HG03135 (cell line): ENCODE measurements around the gene TPM2.
"Not testable (repeated sequence)": the region's sequence is repeated elsewhere in the genome, so short reads cannot be mapped to it uniquely, and the experiment has no call there.

Experiments
- ATAC-seq: cut with Tn5 transposase; IDR thresholded peaks from one replicate; pipeline ENCODE4 v1.9.1; 2021; ENCODE audit warnings: mild to moderate bottlenecking, moderate library complexity; ENCODE audit not compliant: unreplicated experiment

Gene TPM2

DNA sequence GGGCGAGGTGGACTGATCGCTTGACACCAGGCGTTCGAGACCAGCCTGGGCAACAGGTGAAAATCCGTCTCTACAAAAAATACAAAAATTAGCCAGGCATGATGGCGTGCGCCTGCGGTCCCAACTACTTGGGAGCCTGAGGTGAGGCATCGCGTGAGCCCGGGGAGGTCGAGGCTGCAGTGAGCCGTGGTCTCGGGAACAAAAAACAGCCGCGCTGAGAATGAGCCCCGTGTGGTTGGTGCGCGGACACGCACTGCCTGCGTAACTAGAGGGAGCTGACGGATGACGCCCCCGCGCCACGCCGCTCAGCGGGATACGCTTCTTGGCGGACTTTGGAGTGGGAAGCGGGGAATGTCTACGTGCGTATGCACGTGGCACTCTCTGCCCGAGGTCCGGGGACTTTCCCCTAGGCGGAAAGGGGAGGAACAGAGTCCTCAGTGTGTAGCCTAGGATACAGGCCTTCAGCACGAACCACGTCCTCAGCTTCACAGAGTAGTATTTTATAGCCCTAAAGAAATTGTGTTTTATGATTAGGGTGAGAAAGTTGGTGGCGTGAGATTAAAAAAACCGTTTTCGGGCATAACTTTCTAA lies 32.1 kb downstream of the TPM2 start, which contains the start of gene RMRP:
Gene RMRP (minus strand): TSS at position 474 of the 591 bp plus-strand sequence.
- ATAC-seq: peak; percentile 83

DNA sequence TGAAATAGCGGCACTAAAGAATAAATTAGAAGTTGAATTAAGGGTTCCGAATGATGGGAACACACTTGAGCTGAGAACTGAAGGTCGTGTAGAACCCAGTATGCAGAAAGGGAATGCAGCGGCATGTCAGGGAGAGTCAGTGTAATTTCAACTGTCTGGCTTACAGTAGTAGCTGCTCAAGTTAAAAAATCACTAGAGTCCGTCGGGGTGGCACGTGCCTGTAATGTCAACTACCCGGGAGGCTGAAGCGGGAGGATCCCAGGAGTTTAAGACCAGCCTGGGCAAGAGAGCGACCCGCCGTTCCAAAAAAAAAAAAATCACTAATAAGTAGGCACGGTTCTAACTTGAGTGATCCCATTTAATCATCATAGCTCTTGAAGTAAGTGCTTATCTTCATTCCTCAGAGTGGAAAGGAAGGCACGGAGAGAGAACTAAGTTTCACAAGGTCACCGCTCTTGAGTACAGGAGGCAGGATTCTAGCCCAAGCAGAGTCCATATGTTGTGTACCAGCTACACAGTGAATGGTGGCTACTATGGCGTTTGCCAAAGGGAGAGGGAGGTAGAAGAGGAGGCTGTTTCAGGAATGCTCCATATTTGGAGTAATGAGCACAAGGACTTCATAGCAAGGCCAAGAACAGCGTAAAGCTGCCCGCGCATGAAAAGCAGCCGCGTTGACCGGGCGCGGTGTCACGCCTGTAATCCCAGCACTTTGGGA lies 32.7 kb downstream of the TPM2 start:
- no peak for ATAC-seq

DNA sequence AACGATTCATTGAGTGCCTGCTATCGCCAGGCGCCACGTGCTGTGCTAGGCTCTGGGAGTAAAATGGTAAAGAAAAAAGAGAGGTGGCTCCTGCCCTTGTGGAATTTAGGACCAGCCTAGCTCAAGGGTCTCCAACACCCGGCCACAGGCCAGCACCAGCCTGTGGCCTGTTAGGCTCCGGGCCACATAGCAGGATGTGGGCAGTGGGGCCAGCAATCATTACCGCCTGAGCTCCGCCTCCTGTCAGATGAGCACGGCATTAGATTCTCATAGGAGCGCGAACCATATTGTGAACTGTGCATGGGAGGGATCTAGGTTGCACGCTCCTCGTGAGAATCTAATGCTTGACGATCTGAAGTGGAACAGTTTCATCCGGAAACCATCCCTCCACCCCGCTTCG lies 33.4 kb downstream of the TPM2 start:
- no peak for ATAC-seq

GRCh38 chr9:35653611-35654010 lies 36.1 kb downstream of the TPM2 start:
- ATAC-seq: no peak

GRCh38 chr9:35652829-35653209 lies 36.9 kb downstream of the TPM2 start:
- no peak for ATAC-seq

- ATAC-seq: no peak
These were observed 37.5 kb downstream of the TPM2 start for GRCh38 chr9:35651956-35652828.

- no peak for ATAC-seq
These were observed 39.2 kb downstream of the TPM2 start, which contains the start of gene SIT1 for GRCh38 chr9:35650341-35651158. Gene SIT1, minus strand, starts transcription at chr9:35650931. Its CDS starts 78 bp downstream, at chr9:35650853.

- no peak for ATAC-seq
These were observed 40.0 kb downstream of the TPM2 start for GRCh38 chr9:35649431-35650340.

- peak; percentile 85 for ATAC-seq
These were observed 43.0 kb downstream of the TPM2 start for GRCh38 chr9:35646533-35647265.

GRCh38 chr9:35646153-35646532 lies 43.6 kb downstream of the TPM2 start:
- ATAC-seq: peak; percentile 4

GRCh38 chr9:35645736-35646135 lies 44.0 kb downstream of the TPM2 start:
- ATAC-seq: not testable (repeated sequence)

DNA sequence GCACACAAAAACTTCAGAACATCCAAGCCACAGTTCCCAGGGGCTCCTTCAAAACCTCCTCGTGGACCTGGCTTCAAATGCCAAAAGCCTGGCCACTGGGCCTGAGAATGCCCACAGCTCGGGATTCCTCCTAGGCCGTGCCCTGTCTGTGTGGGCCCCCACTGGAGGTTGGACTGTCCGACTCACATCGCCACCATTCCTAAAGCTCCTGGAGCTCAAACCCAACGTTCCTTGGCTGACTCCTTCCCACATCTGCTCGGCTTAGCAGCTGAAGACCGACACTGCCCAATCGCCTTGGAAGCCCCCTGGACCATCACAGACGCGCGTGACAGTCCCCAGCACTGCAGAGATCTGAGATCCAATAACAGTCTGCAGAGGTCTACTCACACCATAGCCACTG lies 46.7 kb downstream of the TPM2 start:
- ATAC-seq: no peak

- ATAC-seq: not testable (repeated sequence)
These were observed 48.2 kb downstream of the TPM2 start for GRCh38 chr9:35641478-35641877.

DNA sequence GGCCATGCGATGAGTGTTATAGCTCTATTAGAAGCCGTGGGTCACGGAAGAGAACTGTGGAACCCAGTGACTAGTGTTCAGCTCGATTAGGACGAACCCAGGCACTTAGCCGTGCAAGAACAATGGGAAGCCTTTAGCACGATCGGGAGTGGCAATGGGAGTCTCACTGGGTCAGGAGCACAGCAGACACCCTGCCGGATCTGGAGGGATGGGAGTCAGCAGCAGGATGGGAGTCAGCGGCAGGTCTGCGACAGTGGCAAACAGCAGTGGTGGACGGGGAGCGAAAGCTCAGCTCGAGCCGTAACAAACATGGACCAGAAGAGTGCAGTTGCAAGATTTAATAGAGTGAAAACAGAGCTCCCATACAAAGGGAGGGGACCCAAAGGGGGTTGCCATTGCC lies 49.3 kb downstream of the TPM2 start:
- not testable (repeated sequence) for ATAC-seq

DNA sequence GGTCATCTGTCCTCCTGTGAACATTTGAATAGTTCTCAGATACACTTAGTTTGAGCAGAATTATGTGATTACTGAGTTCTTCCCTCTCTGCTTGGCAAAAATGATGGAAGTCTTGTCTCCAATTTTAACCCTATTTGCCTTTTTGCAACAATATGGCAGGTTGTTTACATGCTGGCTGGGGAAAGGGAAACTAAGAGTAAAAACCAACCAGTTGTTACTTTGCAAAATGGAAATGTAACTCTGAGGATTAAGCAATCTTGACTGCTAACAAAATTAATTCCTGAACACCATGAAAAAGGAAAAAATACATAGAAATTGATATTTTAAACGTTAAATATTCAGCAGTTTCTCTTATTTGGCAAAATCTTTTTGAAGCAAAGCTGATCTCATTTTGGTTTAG lies 50.1 kb downstream of the TPM2 start:
- no peak for ATAC-seq

DNA sequence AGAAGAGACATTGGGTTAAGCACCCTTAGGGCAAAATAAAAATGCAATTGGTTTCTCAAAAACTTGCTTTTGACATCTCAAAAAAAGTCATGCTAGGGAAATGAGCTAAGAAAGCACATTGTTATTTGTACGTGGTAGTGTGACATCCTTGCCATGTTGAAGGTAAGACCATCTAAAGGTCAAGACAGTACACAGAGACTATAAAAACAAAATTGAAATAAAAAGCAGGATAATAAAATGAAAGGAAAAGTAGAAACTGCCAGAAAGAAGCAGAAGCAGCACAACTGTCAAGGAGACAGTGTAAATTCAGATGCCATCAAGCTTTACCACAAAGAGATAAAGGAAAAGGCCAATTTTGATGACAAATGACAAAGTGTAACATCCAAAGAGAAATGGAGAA lies 50.5 kb downstream of the TPM2 start:
- not testable (repeated sequence) for ATAC-seq

DNA sequence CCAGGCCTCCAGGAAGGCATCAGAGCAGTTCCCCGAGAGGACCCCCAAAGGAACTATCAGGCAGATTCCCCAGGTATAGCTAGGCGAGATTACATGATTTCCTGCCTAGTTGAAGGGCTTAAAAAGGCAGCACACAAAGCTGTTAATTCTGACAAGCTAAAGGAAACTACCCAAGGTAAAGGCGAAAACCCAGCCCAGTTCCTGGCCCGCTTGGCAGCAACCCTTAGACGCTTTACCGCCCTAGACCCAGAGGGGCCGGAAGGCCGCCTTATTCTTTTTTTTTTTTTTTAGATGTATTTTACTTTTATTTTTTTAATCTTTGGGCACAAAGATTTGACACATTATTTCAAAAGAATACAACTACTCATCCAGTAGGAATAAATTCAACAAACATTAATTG lies 51.0 kb downstream of the TPM2 start:
- ATAC-seq: not testable (repeated sequence)

- not testable (repeated sequence) for ATAC-seq
These were observed 52.2 kb downstream of the TPM2 start for GRCh38 chr9:35637427-35637955.

- not testable (repeated sequence) for ATAC-seq
These were observed 52.9 kb downstream of the TPM2 start for GRCh38 chr9:35636877-35637246.
